Measurements from ENCODE around the gene TNRC6C. TPM values are rescaled to one million over a fixed set of nuclear protein-coding genes. Genes with fewer than 3 reads are reported as not detected.

Gene TNRC6C
- total and polyA plus RNA-seq, 10 donors: 1.7 to 37.0 (median 18.3) TPM

GRCh38 chr17:78107976-78108725 is 149.6 kb downstream of the TNRC6C start:
- H3K9me3 ChIP-seq: no peaks in the 10 kb centered on the region
- no peak overlapping the region for H3K4me3 ChIP-seq
- H3K27me3 ChIP-seq (replicated peaks in 1 of 7): no peaks in the 10 kb centered on the region
- TF ChIP-seq POLR2A (IDR thresholded peaks at IDR 0.05) (no peak), POLR2AphosphoS5 (IDR thresholded peaks at IDR 0.05) (peak in 1 of 3 donors; percentile 39)
- TF ChIP-seq, protein P1, sequence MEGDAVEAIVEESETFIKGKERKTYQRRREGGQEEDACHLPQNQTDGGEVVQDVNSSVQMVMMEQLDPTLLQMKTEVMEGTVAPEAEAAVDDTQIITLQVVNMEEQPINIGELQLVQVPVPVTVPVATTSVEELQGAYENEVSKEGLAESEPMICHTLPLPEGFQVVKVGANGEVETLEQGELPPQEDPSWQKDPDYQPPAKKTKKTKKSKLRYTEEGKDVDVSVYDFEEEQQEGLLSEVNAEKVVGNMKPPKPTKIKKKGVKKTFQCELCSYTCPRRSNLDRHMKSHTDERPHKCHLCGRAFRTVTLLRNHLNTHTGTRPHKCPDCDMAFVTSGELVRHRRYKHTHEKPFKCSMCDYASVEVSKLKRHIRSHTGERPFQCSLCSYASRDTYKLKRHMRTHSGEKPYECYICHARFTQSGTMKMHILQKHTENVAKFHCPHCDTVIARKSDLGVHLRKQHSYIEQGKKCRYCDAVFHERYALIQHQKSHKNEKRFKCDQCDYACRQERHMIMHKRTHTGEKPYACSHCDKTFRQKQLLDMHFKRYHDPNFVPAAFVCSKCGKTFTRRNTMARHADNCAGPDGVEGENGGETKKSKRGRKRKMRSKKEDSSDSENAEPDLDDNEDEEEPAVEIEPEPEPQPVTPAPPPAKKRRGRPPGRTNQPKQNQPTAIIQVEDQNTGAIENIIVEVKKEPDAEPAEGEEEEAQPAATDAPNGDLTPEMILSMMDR (IDR thresholded peaks at IDR 0.05 in 8 of 11, conservative IDR thresholded peaks at IDR 0.05 in 3 of 11): no peak
- no peak for DNase-seq
- intact Hi-C loops (cut with DNase I; ENCODE audit: low total_unique reads): no loop called here
- WGBS, 5 donors: 86 to 96% (median 91%) methylated on average over 21 of the region's 21 CpGs
- H3K27ac ChIP-seq: peak overlapping the region in 1 of 8 donors; percentile 8
- peaks cover 0 to 94% (median 77%) of the 10 kb centered on the region in 6 donors for H3K36me3 ChIP-seq
- peaks cover 9 to 41% (median 10%) of the 10 kb centered on the region in 6 donors for H3K4me1 ChIP-seq

GRCh38 chr17:78108726-78109488 is 150.4 kb downstream of the TNRC6C start:
- intact Hi-C loops (cut with DNase I; ENCODE audit: low total_unique reads): no loop called here
- TF ChIP-seq POLR2A (IDR thresholded peaks at IDR 0.05) (no peak), POLR2AphosphoS5 (IDR thresholded peaks at IDR 0.05) (peak in 1 of 3 donors; percentile 33)
- TF ChIP-seq, protein P1 (IDR thresholded peaks at IDR 0.05 in 8 of 11, conservative IDR thresholded peaks at IDR 0.05 in 3 of 11): no peak
- Histone ChIP-seq H3K36me3 (peaks cover 0 to 94% (median 75%) of the 10 kb centered on the region in 6 donors), H3K4me3 (no peak overlapping the region), H3K27me3 (replicated peaks in 1 of 7) (no peaks in the 10 kb centered on the region), H3K9me3 (no peaks in the 10 kb centered on the region), H3K27ac (no peak overlapping the region), H3K4me1 (peaks cover 11 to 48% (median 18%) of the 10 kb centered on the region in 6 donors)
- no peak for DNase-seq
- WGBS, 5 donors: 76 to 84% (median 81%) methylated on average over 18 of the region's 18 CpGs

DNA sequence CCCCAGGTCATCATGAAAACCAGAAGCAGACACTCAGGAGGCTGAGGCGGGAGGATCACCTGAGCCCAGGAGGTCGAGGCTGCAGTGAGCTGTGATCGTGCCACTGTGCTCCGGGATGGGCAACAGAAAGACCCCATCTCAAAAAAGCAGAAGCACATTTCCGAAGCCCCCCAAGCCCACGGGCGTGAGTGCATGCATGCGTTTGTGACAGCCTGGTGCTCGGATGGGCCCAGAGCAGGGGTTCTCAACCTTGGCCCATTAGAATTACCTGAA is 150.9 kb downstream of the TNRC6C start:
- TF ChIP-seq POLR2A (IDR thresholded peaks at IDR 0.05): no peak
- TF ChIP-seq, protein P1 (IDR thresholded peaks at IDR 0.05 in 8 of 11, conservative IDR thresholded peaks at IDR 0.05 in 3 of 11): no peak
- peak in 2 of 3 donors; percentile 30 to 58 for TF ChIP-seq POLR2AphosphoS5 (IDR thresholded peaks at IDR 0.05)
- DNase-seq: no peak
- Histone ChIP-seq H3K4me1 (peaks cover 11 to 54% (median 23%) of the 10 kb centered on the region in 6 donors), H3K36me3 (peaks cover 0 to 94% (median 75%) of the 10 kb centered on the region in 6 donors), H3K4me3 (no peak overlapping the region), H3K27ac (no peak overlapping the region), H3K9me3 (no peaks in the 10 kb centered on the region), H3K27me3 (replicated peaks in 1 of 7) (no peaks in the 10 kb centered on the region)
- intact Hi-C loops (cut with DNase I; ENCODE audit: low total_unique reads): no loop called here
- WGBS, 5 donors: 83 to 98% (median 93%) methylated on average over 8 to 9 of the region's 9 CpGs

All from spleen (tissue), 11 donors.